ENCODE data around the gene PPP6R1. TPM values are rescaled to one million over a fixed set of nuclear protein-coding genes. Genes with fewer than 3 reads are reported as not detected.

PPP6R1 gene
- total RNA-seq, 1 donor from 2014 or later, result 71.5 TPM

GRCh38 chr19:55196803-55197202 lies 62.0 kb downstream of the PPP6R1 start:
- no peak overlapping the region for H3K27ac Mint-ChIP-seq
- no peak for DNase-seq (ENCODE audit: extremely low spot score, unreplicated experiment)
- H3K36me3 Mint-ChIP-seq, result no peaks in the 10 kb centered on the region
- TF ChIP-seq CTCF (conservative IDR thresholded peaks at IDR 0.05), result no peak
- H3K9me3 Mint-ChIP-seq, result no peaks in the 10 kb centered on the region
- H3K4me3 Mint-ChIP-seq, result no peak overlapping the region
- H3K27me3 Mint-ChIP-seq, result peaks cover 22% of the 10 kb centered on the region
- no peaks in the 10 kb centered on the region for H3K4me1 Mint-ChIP-seq (ENCODE audit: unreplicated experiment)

- no peak for TF ChIP-seq CTCF (conservative IDR thresholded peaks at IDR 0.05)
- Mint-ChIP-seq H3K4me1 (ENCODE audit: unreplicated experiment) (no peaks in the 10 kb centered on the region), H3K27ac (no peak overlapping the region), H3K9me3 (no peaks in the 10 kb centered on the region), H3K27me3 (peaks cover 29% of the 10 kb centered on the region), H3K4me3 (no peak overlapping the region), H3K36me3 (no peaks in the 10 kb centered on the region)
- no peak for DNase-seq (ENCODE audit: extremely low spot score, unreplicated experiment)
Measured at GRCh38 chr19:55193481-55193880, 65.3 kb downstream of the PPP6R1 start.

GRCh38 chr19:55189403-55189835 lies 69.4 kb downstream of the PPP6R1 start:
- peaks cover 42% of the 10 kb centered on the region for H3K27me3 Mint-ChIP-seq
- H3K4me1 Mint-ChIP-seq (ENCODE audit: unreplicated experiment), result no peaks in the 10 kb centered on the region
- H3K4me3 Mint-ChIP-seq, result no peak overlapping the region
- no peak for DNase-seq (ENCODE audit: extremely low spot score, unreplicated experiment)
- no peak for TF ChIP-seq CTCF (conservative IDR thresholded peaks at IDR 0.05)
- no peaks in the 10 kb centered on the region for H3K36me3 Mint-ChIP-seq
- no peak overlapping the region for H3K27ac Mint-ChIP-seq
- H3K9me3 Mint-ChIP-seq, result no peaks in the 10 kb centered on the region

GRCh38 chr19:55188625-55189024 lies 70.2 kb downstream of the PPP6R1 start:
- Mint-ChIP-seq H3K27me3 (peaks cover 45% of the 10 kb centered on the region), H3K36me3 (no peaks in the 10 kb centered on the region)
- TF ChIP-seq CTCF (conservative IDR thresholded peaks at IDR 0.05), result no peak

GRCh38 chr19:55186080-55186479 lies 72.7 kb downstream of the PPP6R1 start:
- no peaks in the 10 kb centered on the region for H3K4me1 Mint-ChIP-seq (ENCODE audit: unreplicated experiment)
- H3K36me3 Mint-ChIP-seq, result no peaks in the 10 kb centered on the region
- peaks cover 56% of the 10 kb centered on the region for H3K27me3 Mint-ChIP-seq

More at GRCh38 chr19:55188625-55189024, 70.2 kb downstream of the PPP6R1 start:
- Mint-ChIP-seq H3K9me3 (no peaks in the 10 kb centered on the region), H3K27ac (no peak overlapping the region), H3K4me3 (no peak overlapping the region), H3K4me1 (ENCODE audit: unreplicated experiment) (no peaks in the 10 kb centered on the region)
- DNase-seq (ENCODE audit: extremely low spot score, unreplicated experiment), result no peak

More at GRCh38 chr19:55186080-55186479, 72.7 kb downstream of the PPP6R1 start:
- H3K4me3 Mint-ChIP-seq, result no peak overlapping the region
- no peak for DNase-seq (ENCODE audit: extremely low spot score, unreplicated experiment)
- TF ChIP-seq CTCF (conservative IDR thresholded peaks at IDR 0.05), result no peak
- H3K9me3 Mint-ChIP-seq, result no peaks in the 10 kb centered on the region
- no peak overlapping the region for H3K27ac Mint-ChIP-seq
